ENCODE measurements around the gene CLSTN1. TPM values are rescaled to one million over a fixed set of nuclear protein-coding genes. Genes with fewer than 3 reads are reported as not detected.

Gene CLSTN1
- total and polyA plus RNA-seq, 2 donors (not counting 1 experiment from before 2014, with no cell fraction given), result 34.9 to 81.4 TPM

DNA sequence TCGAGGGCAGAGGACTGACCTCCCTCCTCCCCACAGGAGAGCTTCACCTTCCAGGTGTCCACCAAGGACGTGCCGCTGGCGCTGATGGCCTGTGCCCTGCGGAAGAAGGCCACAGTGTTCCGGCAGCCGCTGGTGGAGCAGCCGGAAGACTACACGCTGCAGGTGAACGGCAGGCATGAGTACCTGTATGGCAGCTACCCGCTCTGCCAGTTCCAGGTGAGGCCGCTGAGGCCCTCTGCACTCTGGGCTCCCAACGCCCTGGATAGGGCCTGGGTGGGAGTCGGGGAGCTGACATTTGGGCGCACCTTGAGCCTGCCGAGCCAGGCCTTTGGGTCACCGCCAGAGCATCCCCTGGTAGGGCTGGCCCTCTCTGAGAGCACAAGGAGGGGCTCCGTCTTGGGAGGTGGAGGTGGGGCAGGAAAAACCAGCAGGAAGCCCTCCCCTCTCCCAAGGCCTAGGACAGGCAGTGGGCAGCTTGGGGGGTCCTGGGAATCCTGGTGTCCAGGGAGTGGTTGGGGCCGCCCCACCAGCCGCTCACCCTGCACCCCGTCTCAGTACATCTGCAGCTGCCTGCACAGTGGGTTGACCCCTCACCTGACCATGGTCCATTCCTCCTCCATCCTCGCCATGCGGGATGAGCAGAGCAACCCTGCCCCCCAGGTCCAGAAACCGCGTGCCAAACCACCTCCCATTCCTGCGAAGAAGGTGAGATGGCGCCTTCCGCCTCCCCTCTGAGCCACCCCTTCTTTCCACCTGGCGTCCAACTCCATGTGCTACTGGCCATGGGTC, 107.2 kb downstream of the CLSTN1 start:
- Mint-ChIP-seq H3K27ac (peak overlapping the region; percentile 95), H3K27me3 (no peaks in the 10 kb centered on the region), H3K9me3 (ENCODE audit: insufficient read depth) (no peaks in the 10 kb centered on the region), H3K4me3 (peak overlapping the region; percentile 81), H3K4me1 (peaks cover 38% of the 10 kb centered on the region)
- ATAC-seq (ENCODE audit: low read depth) (no peak), DNase-seq (no peak)
- TF ChIP-seq, protein P1, sequence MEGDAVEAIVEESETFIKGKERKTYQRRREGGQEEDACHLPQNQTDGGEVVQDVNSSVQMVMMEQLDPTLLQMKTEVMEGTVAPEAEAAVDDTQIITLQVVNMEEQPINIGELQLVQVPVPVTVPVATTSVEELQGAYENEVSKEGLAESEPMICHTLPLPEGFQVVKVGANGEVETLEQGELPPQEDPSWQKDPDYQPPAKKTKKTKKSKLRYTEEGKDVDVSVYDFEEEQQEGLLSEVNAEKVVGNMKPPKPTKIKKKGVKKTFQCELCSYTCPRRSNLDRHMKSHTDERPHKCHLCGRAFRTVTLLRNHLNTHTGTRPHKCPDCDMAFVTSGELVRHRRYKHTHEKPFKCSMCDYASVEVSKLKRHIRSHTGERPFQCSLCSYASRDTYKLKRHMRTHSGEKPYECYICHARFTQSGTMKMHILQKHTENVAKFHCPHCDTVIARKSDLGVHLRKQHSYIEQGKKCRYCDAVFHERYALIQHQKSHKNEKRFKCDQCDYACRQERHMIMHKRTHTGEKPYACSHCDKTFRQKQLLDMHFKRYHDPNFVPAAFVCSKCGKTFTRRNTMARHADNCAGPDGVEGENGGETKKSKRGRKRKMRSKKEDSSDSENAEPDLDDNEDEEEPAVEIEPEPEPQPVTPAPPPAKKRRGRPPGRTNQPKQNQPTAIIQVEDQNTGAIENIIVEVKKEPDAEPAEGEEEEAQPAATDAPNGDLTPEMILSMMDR (IDR thresholded peaks at IDR 0.05), result no peak
- no peak for TF ChIP-seq EZH2 (IDR thresholded peaks at IDR 0.05; ENCODE audit: borderline replicate concordance, insufficient read depth, low read depth, low read length, poor library complexity, severe bottlenecking)
- Histone ChIP-seq H3K9ac (ENCODE audit: low read length) (peak overlapping the region; percentile 56), H2AFZ (ENCODE audit: insufficient read depth, low read depth, low read length, poor library complexity, severe bottlenecking) (no peak overlapping the region), H3K4me1 (ENCODE audit: control insufficient read depth in 2 of 2, insufficient read depth in 2 of 2, low read length in 2 of 2) (peaks cover 52 to 69% of the 10 kb centered on the region in 2 donors), H3K27me3 (replicated peaks in 1 of 4; ENCODE audit: control extremely low read depth in 1 of 4, control insufficient read depth in 3 of 4, insufficient read depth in 4 of 4, low read length in 3 of 4) (no peaks in the 10 kb centered on the region), H3K4me2 (replicated peaks; ENCODE audit: low read depth, low read length, poor library complexity, severe bottlenecking) (peak overlapping the region; percentile 79), H4K20me1 (ENCODE audit: control insufficient read depth, insufficient read depth, low read length, poor library complexity, severe bottlenecking) (peaks cover 32% of the 10 kb centered on the region), H3K79me2 (ENCODE audit: control insufficient read depth, insufficient read depth, low read length) (peaks cover 87% of the 10 kb centered on the region), H3K4me3 (ENCODE audit: control extremely low read depth in 1 of 5, extremely low read depth in 1 of 5, insufficient read depth in 1 of 5, low read depth in 2 of 5, low read length in 4 of 5) (peak overlapping the region in 4 of 5 experiments; percentile 38 to 61 (median 50)), H3K36me3 (replicated peaks in 1 of 2; ENCODE audit: control extremely low read depth in 1 of 2, control insufficient read depth in 1 of 2, extremely low read depth in 1 of 2, insufficient read depth in 2 of 2, low read length in 1 of 2) (peaks cover 0 to 92% of the 10 kb centered on the region in 2 experiments), H3K27ac (ENCODE audit: low read length in 2 of 2) (peak overlapping the region; percentile 90 to 96), H3K9me3 (ENCODE audit: control extremely low read depth in 1 of 3, control insufficient read depth in 2 of 3, insufficient read depth in 1 of 3, low read length in 2 of 3) (peaks cover 0 to 4% (median 0%) of the 10 kb centered on the region in 3 donors)
- POLR2A ChIA-PET, result interaction anchor here (0.6 to 3.8 kb wide), 6 partner anchors 14 to 89 kb away, joined by 4 to 52 read pairs (median 6); partner anchors contain the start of gene PIK3CD
- CTCF ChIA-PET, result interaction anchor here (0.7 to 5.9 kb wide), 11 partner anchors 8 to 101 kb away, joined by 3 to 78 read pairs (median 5); no protein-coding TSS in a partner anchor
- intact Hi-C loops (cut with micrococcal nuclease), result loop anchor here (1.0 to 2.0 kb wide), 4 partner anchors 30 to 89 kb away; partner anchors contain the start of gene PIK3CD
- 98% methylated on average over 19 of the region's 29 CpGs for WGBS (ENCODE audit: insufficient coverage)

Measured in B cell (primary cell).